GM12892 (cell line): ENCODE data around the gene CCDC126. TPM values are rescaled to one million over a fixed set of nuclear protein-coding genes. Genes with fewer than 3 reads are reported as not detected.
"Not testable (repeated sequence)": the region's sequence is repeated elsewhere in the genome, so short reads cannot be mapped to it uniquely, and the experiment has no call there.

Experiments
- DNase-seq: peaks from one replicate; pipeline ENCODE4 v3.0.0; 2011; ENCODE audit not compliant: insufficient read length
- FAIRE-seq: peaks from 2 replicates; lab custom pipeline; 2011; peaks lifted over from hg19 to GRCh38; lab: Jason Lieb, UNC
- POLR2A ChIP-seq: IDR thresholded peaks from 2 replicates; pipeline ENCODE4 v1.6.1; 2011; ENCODE audit warnings: low read depth, low read length, control low read depth
- POLR2AphosphoS5 ChIP-seq: IDR thresholded peaks from 2 replicates; pipeline ENCODE4 v1.6.1; 2011; ENCODE audit warnings: low read depth, low read length, control low read depth
- TAF1 ChIP-seq: IDR thresholded peaks from 2 replicates; pipeline ENCODE4 v1.6.1; 2011; ENCODE audit warnings: low read depth, mild to moderate bottlenecking, control low read depth, low read length, borderline replicate concordance
- polyA plus RNA-seq: library from polyadenylated mRNA; unstranded; fragments of >200 nt; gene quantifications from one replicate; pipeline ENCODE4 v1.2.1, GENCODE V29; 2012; ENCODE audit warnings: missing spikeins, inconsistent platforms; ENCODE audit not compliant: missing spikeins

Gene CCDC126
- 14.8 TPM for polyA plus RNA-seq

GRCh38 chr7:23597094-23598091 is at the start of gene CCDC126:
Gene CCDC126, plus strand, starts transcription at chr7:23597382. Its CDS starts 13,934 bp downstream, at chr7:23611316.
- FAIRE-seq (peak; percentile 98), DNase-seq (peak; percentile 81)
- TF ChIP-seq POLR2AphosphoS5: peak; percentile 36; the same call in 1 of the 2 replicates
- no peak for TF ChIP-seq TAF1
- TF ChIP-seq POLR2A: peak; percentile 81

- TF ChIP-seq POLR2AphosphoS5 (no peak), TAF1 (no peak), POLR2A (no peak)
- DNase-seq (no peak), FAIRE-seq (no peak)
Measured at GRCh38 chr7:23547662-23548061, 49.5 kb upstream of the CCDC126 start.

GRCh38 chr7:23558303-23558702 is 38.9 kb upstream of the CCDC126 start:
- DNase-seq (no peak), FAIRE-seq (no peak)
- no peak for TF ChIP-seq POLR2AphosphoS5
- no peak for TF ChIP-seq TAF1
- no peak for TF ChIP-seq POLR2A

GRCh38 chr7:23570592-23571200 is 26.5 kb upstream of the CCDC126 start:
- DNase-seq: peak; percentile 46
- peak; percentile 92 for FAIRE-seq
- no peak for TF ChIP-seq POLR2AphosphoS5

GRCh38 chr7:23581975-23582374 is 15.2 kb upstream of the CCDC126 start:
- FAIRE-seq, DNase-seq: not testable (repeated sequence)

GRCh38 chr7:23585304-23585703 is 11.9 kb upstream of the CCDC126 start:
- DNase-seq, FAIRE-seq: not testable (repeated sequence)

- TF ChIP-seq POLR2A (no peak), TAF1 (no peak), POLR2AphosphoS5 (no peak)
- no peak for DNase-seq
- FAIRE-seq: no peak
Measured at GRCh38 chr7:23586159-23586558, 11.0 kb upstream of the CCDC126 start.

- DNase-seq: no peak
- FAIRE-seq: no peak
- no peak for TF ChIP-seq TAF1
Measured at GRCh38 chr7:23590529-23590928, 6.7 kb upstream of the CCDC126 start.

- no peak for TF ChIP-seq POLR2A
- no peak for TF ChIP-seq POLR2AphosphoS5
- no peak for TF ChIP-seq TAF1
- no peak for DNase-seq
- peak; percentile 30 for FAIRE-seq
Measured at GRCh38 chr7:23593706-23594105, 3.5 kb upstream of the CCDC126 start.

- TF ChIP-seq TAF1 (no peak), POLR2A (no peak), POLR2AphosphoS5 (no peak)
- FAIRE-seq (peak; percentile 95), DNase-seq (peak; percentile 49)
Measured at GRCh38 chr7:23594879-23595604, 2.1 kb upstream of the CCDC126 start.

- DNase-seq (no peak), FAIRE-seq (peak; percentile 51)
- TF ChIP-seq TAF1 (no peak), POLR2A (no peak), POLR2AphosphoS5 (no peak)
Measured at GRCh38 chr7:23598296-23598695, 1.1 kb downstream of the CCDC126 start.
